ENCODE results near the gene GPX5.

The GPX5 gene

GRCh38 chr6:28525496-28526039 lies at the start of gene GPX5:
GPX5 (plus strand) TSS chr6:28525881; CDS start chr6:28526014, 133 bp downstream.
- no peaks in the 10 kb centered on the region for H3K36me3 ChIP-seq (ENCODE audit: control insufficient read depth, insufficient read depth, low read length)
- H3K4me1 ChIP-seq (ENCODE audit: control insufficient read depth, insufficient read depth, low read length): no peaks in the 10 kb centered on the region
- H3K9me3 ChIP-seq (ENCODE audit: control insufficient read depth, insufficient read depth, low read length): no peaks in the 10 kb centered on the region
- DNase-seq (ENCODE audit: low read depth, low spot score): no peak
- no peak within 1 kb of the TSS for H3K27ac ChIP-seq (ENCODE audit: low read length)
- no peaks in the 10 kb centered on the region for H3K27me3 ChIP-seq (ENCODE audit: control insufficient read depth, insufficient read depth, low read length)
- WGBS (ENCODE audit: insufficient coverage, insufficient read length): no CpG with 5 or more reads among the region's 10 CpGs
- H3K4me3 ChIP-seq (ENCODE audit: low read length): no peak within 1 kb of the TSS

- DNase-seq (ENCODE audit: low read depth, low spot score): no peak
- Histone ChIP-seq H3K4me3 (ENCODE audit: low read length) (peak overlapping the region; percentile 29; the same call in 1 of the 2 replicates), H3K4me1 (ENCODE audit: control insufficient read depth, insufficient read depth, low read length) (no peaks in the 10 kb centered on the region; the same call in 1 of the 2 replicates), H3K9me3 (ENCODE audit: control insufficient read depth, insufficient read depth, low read length) (no peaks in the 10 kb centered on the region), H3K36me3 (ENCODE audit: control insufficient read depth, insufficient read depth, low read length) (no peaks in the 10 kb centered on the region), H3K27me3 (ENCODE audit: control insufficient read depth, insufficient read depth, low read length) (no peaks in the 10 kb centered on the region), H3K27ac (ENCODE audit: low read length) (no peak overlapping the region)
- no CpG with 5 or more reads among the region's 12 CpGs for WGBS (ENCODE audit: insufficient coverage, insufficient read length)
These were observed 47.2 kb upstream of the GPX5 start for GRCh38 chr6:28478518-28478917.

- no peaks in the 10 kb centered on the region; the same call in 1 of the 2 replicates for H3K4me1 ChIP-seq (ENCODE audit: control insufficient read depth, insufficient read depth, low read length)
- no peaks in the 10 kb centered on the region for H3K9me3 ChIP-seq (ENCODE audit: control insufficient read depth, insufficient read depth, low read length)
- H3K27me3 ChIP-seq (ENCODE audit: control insufficient read depth, insufficient read depth, low read length): no peaks in the 10 kb centered on the region
- no peak overlapping the region for H3K4me3 ChIP-seq (ENCODE audit: low read length)
- H3K36me3 ChIP-seq (ENCODE audit: control insufficient read depth, insufficient read depth, low read length): no peaks in the 10 kb centered on the region
- no CpG with 5 or more reads among the region's 9 CpGs for WGBS (ENCODE audit: insufficient coverage, insufficient read length)
- no peak for DNase-seq (ENCODE audit: low read depth, low spot score)
- H3K27ac ChIP-seq (ENCODE audit: low read length): no peak overlapping the region
These were observed 45.3 kb upstream of the GPX5 start for GRCh38 chr6:28480253-28480932.

- Histone ChIP-seq H3K4me1 (ENCODE audit: control insufficient read depth, insufficient read depth, low read length) (no peaks in the 10 kb centered on the region), H3K27me3 (ENCODE audit: control insufficient read depth, insufficient read depth, low read length) (no peaks in the 10 kb centered on the region), H3K4me3 (ENCODE audit: low read length) (no peak overlapping the region), H3K9me3 (ENCODE audit: control insufficient read depth, insufficient read depth, low read length) (no peaks in the 10 kb centered on the region), H3K27ac (ENCODE audit: low read length) (no peak overlapping the region), H3K36me3 (ENCODE audit: control insufficient read depth, insufficient read depth, low read length) (no peaks in the 10 kb centered on the region)
- no CpG with 5 or more reads among the region's 3 CpGs for WGBS (ENCODE audit: insufficient coverage, insufficient read length)
- no peak for DNase-seq (ENCODE audit: low read depth, low spot score)
These were observed 40.2 kb upstream of the GPX5 start for GRCh38 chr6:28485482-28485881.

GRCh38 chr6:28486533-28486932 lies 39.1 kb upstream of the GPX5 start:
- H3K27me3 ChIP-seq (ENCODE audit: control insufficient read depth, insufficient read depth, low read length): no peaks in the 10 kb centered on the region
- no peak overlapping the region for H3K27ac ChIP-seq (ENCODE audit: low read length)
- no peak for DNase-seq (ENCODE audit: low read depth, low spot score)
- no peaks in the 10 kb centered on the region for H3K9me3 ChIP-seq (ENCODE audit: control insufficient read depth, insufficient read depth, low read length)
- H3K4me1 ChIP-seq (ENCODE audit: control insufficient read depth, insufficient read depth, low read length): no peaks in the 10 kb centered on the region
- WGBS (ENCODE audit: insufficient coverage, insufficient read length): no CpG with 5 or more reads among the region's 1 CpG
- H3K4me3 ChIP-seq (ENCODE audit: low read length): no peak overlapping the region
- no peaks in the 10 kb centered on the region for H3K36me3 ChIP-seq (ENCODE audit: control insufficient read depth, insufficient read depth, low read length)

- H3K36me3 ChIP-seq (ENCODE audit: control insufficient read depth, insufficient read depth, low read length): no peaks in the 10 kb centered on the region
- no CpG with 5 or more reads among the region's 3 CpGs for WGBS (ENCODE audit: insufficient coverage, insufficient read length)
- H3K27me3 ChIP-seq (ENCODE audit: control insufficient read depth, insufficient read depth, low read length): no peaks in the 10 kb centered on the region
- no peak overlapping the region for H3K27ac ChIP-seq (ENCODE audit: low read length)
- DNase-seq (ENCODE audit: low read depth, low spot score): no peak
- no peaks in the 10 kb centered on the region for H3K9me3 ChIP-seq (ENCODE audit: control insufficient read depth, insufficient read depth, low read length)
- H3K4me1 ChIP-seq (ENCODE audit: control insufficient read depth, insufficient read depth, low read length): no peaks in the 10 kb centered on the region
- H3K4me3 ChIP-seq (ENCODE audit: low read length): no peak overlapping the region
These were observed 38.5 kb upstream of the GPX5 start for GRCh38 chr6:28486988-28487742.

- WGBS (ENCODE audit: insufficient coverage, insufficient read length): no CpG with 5 or more reads among the region's 14 CpGs
- Histone ChIP-seq H3K9me3 (ENCODE audit: control insufficient read depth, insufficient read depth, low read length) (no peaks in the 10 kb centered on the region), H3K36me3 (ENCODE audit: control insufficient read depth, insufficient read depth, low read length) (no peaks in the 10 kb centered on the region), H3K4me3 (ENCODE audit: low read length) (peak overlapping the region; percentile 54; the same call in 1 of the 2 replicates), H3K27me3 (ENCODE audit: control insufficient read depth, insufficient read depth, low read length) (no peaks in the 10 kb centered on the region), H3K27ac (ENCODE audit: low read length) (no peak overlapping the region), H3K4me1 (ENCODE audit: control insufficient read depth, insufficient read depth, low read length) (no peaks in the 10 kb centered on the region)
- peak; percentile 55 for DNase-seq (ENCODE audit: low read depth, low spot score)
These were observed 36.7 kb upstream of the GPX5 start for GRCh38 chr6:28488916-28489365.

- no peaks in the 10 kb centered on the region for H3K4me1 ChIP-seq (ENCODE audit: control insufficient read depth, insufficient read depth, low read length)
- H3K27ac ChIP-seq (ENCODE audit: low read length): no peak overlapping the region
- peak overlapping the region; percentile 54; the same call in 1 of the 2 replicates for H3K4me3 ChIP-seq (ENCODE audit: low read length)
- peak; percentile 77 for DNase-seq (ENCODE audit: low read depth, low spot score)
- no peaks in the 10 kb centered on the region for H3K36me3 ChIP-seq (ENCODE audit: control insufficient read depth, insufficient read depth, low read length)
- H3K27me3 ChIP-seq (ENCODE audit: control insufficient read depth, insufficient read depth, low read length): no peaks in the 10 kb centered on the region
- no peaks in the 10 kb centered on the region for H3K9me3 ChIP-seq (ENCODE audit: control insufficient read depth, insufficient read depth, low read length)
- WGBS (ENCODE audit: insufficient coverage, insufficient read length): no CpG with 5 or more reads among the region's 40 CpGs
These were observed 36.1 kb upstream of the GPX5 start for GRCh38 chr6:28489366-28490204.

GRCh38 chr6:28490205-28490890 lies 35.3 kb upstream of the GPX5 start:
- Histone ChIP-seq H3K4me1 (ENCODE audit: control insufficient read depth, insufficient read depth, low read length) (no peaks in the 10 kb centered on the region), H3K27me3 (ENCODE audit: control insufficient read depth, insufficient read depth, low read length) (no peaks in the 10 kb centered on the region), H3K4me3 (ENCODE audit: low read length) (peak overlapping the region; percentile 54; the same call in 1 of the 2 replicates), H3K27ac (ENCODE audit: low read length) (no peak overlapping the region), H3K36me3 (ENCODE audit: control insufficient read depth, insufficient read depth, low read length) (no peaks in the 10 kb centered on the region), H3K9me3 (ENCODE audit: control insufficient read depth, insufficient read depth, low read length) (no peaks in the 10 kb centered on the region)
- WGBS (ENCODE audit: insufficient coverage, insufficient read length): no CpG with 5 or more reads among the region's 23 CpGs
- no peak for DNase-seq (ENCODE audit: low read depth, low spot score)
